T-helper 2 cell (primary cell): Measurements from ENCODE around the gene SLC12A6.

Source experiments
- DNase-seq, 5 experiments: peaks; one replicate each; pipeline versions ENCODE4 v3.0.0 to v3.0.0-alpha.2; 2012 to 2022

The SLC12A6 gene

DNA sequence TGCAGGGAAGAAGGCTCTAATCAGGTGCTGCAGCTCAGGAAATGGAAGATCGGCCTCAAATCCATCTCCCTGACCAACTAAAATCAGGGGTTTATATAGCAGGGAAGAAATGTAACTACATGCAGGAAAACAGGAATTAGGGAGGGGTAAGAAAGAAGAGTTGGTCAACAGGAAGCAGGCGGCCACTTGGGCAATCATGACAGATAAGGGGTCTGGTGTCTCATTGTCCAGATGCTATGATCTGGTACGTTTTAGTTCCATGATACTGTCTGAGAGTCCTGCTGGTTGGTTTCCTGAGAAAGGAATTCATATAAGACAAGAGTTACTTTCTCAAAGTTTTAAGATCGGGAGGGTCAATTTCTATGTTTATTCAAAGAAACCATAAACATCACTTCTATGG lies 151.9 kb downstream of the SLC12A6 start:
- no peak for DNase-seq

DNA sequence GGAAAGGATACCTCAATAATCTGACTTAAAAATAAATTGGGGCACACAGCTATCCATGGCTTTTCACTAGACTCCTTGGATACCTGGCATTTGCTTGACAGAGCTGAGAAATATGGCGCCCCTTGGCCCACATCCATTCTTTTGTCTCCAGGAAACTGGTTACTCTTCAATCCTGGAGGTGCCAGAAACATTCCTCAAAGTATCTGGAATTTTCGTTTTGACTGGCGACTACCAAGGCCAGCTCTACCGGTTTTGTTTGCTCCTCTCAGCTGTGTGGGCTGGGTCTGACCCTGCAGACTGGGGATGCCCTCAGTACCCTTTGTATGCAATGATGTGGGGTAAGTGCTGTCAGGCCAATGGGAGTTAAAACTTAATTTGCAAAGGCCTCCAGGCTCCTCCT lies 154.6 kb downstream of the SLC12A6 start:
- no peak for DNase-seq
